ENCODE measurements around the gene WWOX. TPM values are rescaled to one million over a fixed set of nuclear protein-coding genes. Genes with fewer than 3 reads are reported as not detected.

The WWOX gene
- total RNA-seq, 1 donor from 2014 or later, result 28.2 TPM

GRCh38 chr16:78929841-78930240 is 830.4 kb downstream of the WWOX start:
- Mint-ChIP-seq H3K4me1 (ENCODE audit: unreplicated experiment) (no peaks in the 10 kb centered on the region), H3K27me3 (ENCODE audit: unreplicated experiment) (no peaks in the 10 kb centered on the region), H3K27ac (ENCODE audit: unreplicated experiment) (no peak overlapping the region), H3K9me3 (ENCODE audit: unreplicated experiment) (peaks cover 10% of the 10 kb centered on the region), H3K4me3 (ENCODE audit: unreplicated experiment) (no peak overlapping the region), H3K36me3 (ENCODE audit: unreplicated experiment) (no peaks in the 10 kb centered on the region)
- no peak for TF ChIP-seq CTCF (IDR thresholded peaks at IDR 0.05)
- no peak for DNase-seq (ENCODE audit: extremely low spot score, unreplicated experiment)

- TF ChIP-seq CTCF (IDR thresholded peaks at IDR 0.05), result no peak
- no peak overlapping the region for H3K27ac Mint-ChIP-seq (ENCODE audit: unreplicated experiment)
- peaks cover 10% of the 10 kb centered on the region for H3K9me3 Mint-ChIP-seq (ENCODE audit: unreplicated experiment)
- no peak for DNase-seq (ENCODE audit: extremely low spot score, unreplicated experiment)
- no peaks in the 10 kb centered on the region for H3K27me3 Mint-ChIP-seq (ENCODE audit: unreplicated experiment)
- H3K4me3 Mint-ChIP-seq (ENCODE audit: unreplicated experiment), result no peak overlapping the region
- no peaks in the 10 kb centered on the region for H3K36me3 Mint-ChIP-seq (ENCODE audit: unreplicated experiment)
- H3K4me1 Mint-ChIP-seq (ENCODE audit: unreplicated experiment), result no peaks in the 10 kb centered on the region
Observed at GRCh38 chr16:78930561-78930960, 831.1 kb downstream of the WWOX start.

- Mint-ChIP-seq H3K36me3 (ENCODE audit: unreplicated experiment) (no peaks in the 10 kb centered on the region), H3K9me3 (ENCODE audit: unreplicated experiment) (peaks cover 10% of the 10 kb centered on the region), H3K4me1 (ENCODE audit: unreplicated experiment) (no peaks in the 10 kb centered on the region), H3K27ac (ENCODE audit: unreplicated experiment) (no peak overlapping the region), H3K4me3 (ENCODE audit: unreplicated experiment) (no peak overlapping the region), H3K27me3 (ENCODE audit: unreplicated experiment) (no peaks in the 10 kb centered on the region)
- TF ChIP-seq CTCF (IDR thresholded peaks at IDR 0.05), result no peak
- no peak for DNase-seq (ENCODE audit: extremely low spot score, unreplicated experiment)
Observed at GRCh38 chr16:78931267-78931666, 831.8 kb downstream of the WWOX start.

- H3K36me3 Mint-ChIP-seq (ENCODE audit: unreplicated experiment), result no peaks in the 10 kb centered on the region
- peaks cover 10% of the 10 kb centered on the region for H3K9me3 Mint-ChIP-seq (ENCODE audit: unreplicated experiment)
- H3K4me3 Mint-ChIP-seq (ENCODE audit: unreplicated experiment), result no peak overlapping the region
- H3K27me3 Mint-ChIP-seq (ENCODE audit: unreplicated experiment), result no peaks in the 10 kb centered on the region
- no peaks in the 10 kb centered on the region for H3K4me1 Mint-ChIP-seq (ENCODE audit: unreplicated experiment)
- no peak for TF ChIP-seq CTCF (IDR thresholded peaks at IDR 0.05)
- no peak overlapping the region for H3K27ac Mint-ChIP-seq (ENCODE audit: unreplicated experiment)
- DNase-seq (ENCODE audit: extremely low spot score, unreplicated experiment), result no peak
Observed at GRCh38 chr16:78931678-78932077, 832.2 kb downstream of the WWOX start.

- DNase-seq (ENCODE audit: extremely low spot score, unreplicated experiment), result no peak
- H3K27ac Mint-ChIP-seq (ENCODE audit: unreplicated experiment), result no peak overlapping the region
- no peaks in the 10 kb centered on the region for H3K4me1 Mint-ChIP-seq (ENCODE audit: unreplicated experiment)
- H3K9me3 Mint-ChIP-seq (ENCODE audit: unreplicated experiment), result peaks cover 10% of the 10 kb centered on the region
- TF ChIP-seq CTCF (IDR thresholded peaks at IDR 0.05), result no peak
- H3K27me3 Mint-ChIP-seq (ENCODE audit: unreplicated experiment), result no peaks in the 10 kb centered on the region
- H3K36me3 Mint-ChIP-seq (ENCODE audit: unreplicated experiment), result no peaks in the 10 kb centered on the region
- H3K4me3 Mint-ChIP-seq (ENCODE audit: unreplicated experiment), result no peak overlapping the region
Observed at GRCh38 chr16:78932355-78932943, 833.0 kb downstream of the WWOX start.
